ENCODE results near the gene MFN2.
A peak's percentile ranks its signal among the peaks of the same experiment; 100 is the strongest.
"Not testable (repeated sequence)": the region's sequence is repeated elsewhere in the genome, so short reads cannot be mapped to it uniquely, and the experiment has no call there.

MFN2 gene

DNA sequence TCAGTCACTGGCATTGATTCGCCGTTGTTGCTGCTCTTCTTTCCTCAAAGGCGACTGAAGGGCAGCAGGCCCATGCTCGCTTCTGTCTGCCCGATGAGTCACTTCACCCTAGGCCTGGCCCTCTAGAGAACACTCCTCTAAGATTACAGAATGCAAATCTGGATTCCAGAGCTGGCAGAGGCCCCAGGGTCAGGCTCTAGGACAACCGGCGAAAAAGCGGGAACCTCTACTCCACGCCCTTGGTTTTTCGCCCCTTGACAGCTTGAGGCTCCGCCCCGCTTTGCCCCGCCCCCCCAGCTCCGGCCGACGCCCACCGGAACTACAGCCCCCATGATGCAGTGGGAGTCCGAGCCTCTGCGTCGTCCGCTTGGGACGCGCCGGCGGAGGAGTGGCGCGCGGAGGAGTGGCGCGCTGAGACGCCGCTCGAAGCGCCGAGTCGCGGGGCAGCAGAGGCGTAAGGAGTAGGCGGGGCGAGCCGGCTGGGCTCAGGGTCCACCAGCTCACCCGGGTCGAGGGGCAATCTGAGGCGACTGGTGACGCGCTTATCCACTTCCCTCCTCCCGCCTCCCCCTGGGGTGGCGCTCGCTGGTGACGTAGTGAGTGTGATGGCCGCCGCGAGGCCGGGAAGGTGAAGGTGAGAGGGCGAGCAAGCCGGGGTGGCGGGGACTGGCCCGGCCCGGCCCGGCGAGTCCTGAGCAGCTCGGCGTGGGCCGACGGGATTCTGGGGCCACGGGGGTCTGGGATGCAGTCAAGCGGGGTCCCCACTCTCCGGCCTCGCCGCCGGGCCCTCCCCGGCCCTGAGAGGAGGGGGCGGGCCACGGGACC, at the start of gene MFN2:
Gene MFN2 (plus strand): TSS at position 594 of the 825 bp plus-strand sequence. CDS start 8,725 bp downstream, outside the sequence.
- Histone ChIP-seq H3K4me3 (ENCODE audit: low read depth, low read length) (peak within 1 kb of the TSS; percentile 90), H3K27ac (ENCODE audit: low read depth, low read length) (peak within 1 kb of the TSS; percentile 84), H3K9ac (ENCODE audit: low read length) (peak within 1 kb of the TSS; percentile 91), H3K4me1 (ENCODE audit: control insufficient read depth, insufficient read depth, low read length) (peaks cover 6% of the 10 kb centered on the region; the same call in 1 of the 2 replicates), H3K36me3 (ENCODE audit: control insufficient read depth, insufficient read depth, low read length) (peaks cover 37% of the 10 kb centered on the region), H3K27me3 (ENCODE audit: control insufficient read depth, insufficient read depth, low read length) (no peaks in the 10 kb centered on the region), H3K9me3 (ENCODE audit: control insufficient read depth, insufficient read depth, low read depth, low read length) (no peaks in the 10 kb centered on the region)

GRCh38 chr1:11930571-11931445, 49.4 kb upstream of the MFN2 start:
- H3K9me3 ChIP-seq (ENCODE audit: control insufficient read depth, insufficient read depth, low read depth, low read length), result no peaks in the 10 kb centered on the region
- no peak overlapping the region for H3K4me3 ChIP-seq (ENCODE audit: low read depth, low read length)
- H3K9ac ChIP-seq (ENCODE audit: low read length), result peak overlapping the region; percentile 38
- no peaks in the 10 kb centered on the region for H3K27me3 ChIP-seq (ENCODE audit: control insufficient read depth, insufficient read depth, low read length)
- no peak overlapping the region; the same call in 1 of the 2 replicates for H3K27ac ChIP-seq (ENCODE audit: low read depth, low read length)
- H3K4me1 ChIP-seq (ENCODE audit: control insufficient read depth, insufficient read depth, low read length), result peaks cover 21% of the 10 kb centered on the region; the same call in 1 of the 2 replicates
- H3K36me3 ChIP-seq (ENCODE audit: control insufficient read depth, insufficient read depth, low read length), result no peaks in the 10 kb centered on the region

- Histone ChIP-seq H3K4me1 (ENCODE audit: control insufficient read depth, insufficient read depth, low read length) (peaks cover 21% of the 10 kb centered on the region; the same call in 1 of the 2 replicates), H3K9me3 (ENCODE audit: control insufficient read depth, insufficient read depth, low read depth, low read length) (no peaks in the 10 kb centered on the region), H3K4me3 (ENCODE audit: low read depth, low read length) (no peak overlapping the region), H3K9ac (ENCODE audit: low read length) (no peak overlapping the region), H3K27ac (ENCODE audit: low read depth, low read length) (no peak overlapping the region), H3K36me3 (ENCODE audit: control insufficient read depth, insufficient read depth, low read length) (no peaks in the 10 kb centered on the region), H3K27me3 (ENCODE audit: control insufficient read depth, insufficient read depth, low read length) (no peaks in the 10 kb centered on the region)
Measured at GRCh38 chr1:11931845-11932244, 48.4 kb upstream of the MFN2 start.

- Histone ChIP-seq H3K27me3 (ENCODE audit: control insufficient read depth, insufficient read depth, low read length) (no peaks in the 10 kb centered on the region), H3K27ac (ENCODE audit: low read depth, low read length) (peak within 1 kb of the TSS; percentile 75)
Measured at GRCh38 chr1:11934302-11935056, 45.8 kb upstream of the MFN2 start, which contains the start of gene PLOD1. PLOD1 (plus strand) TSS chr1:11934717; CDS start chr1:11934780, 63 bp downstream.

GRCh38 chr1:11935057-11935412, 45.2 kb upstream of the MFN2 start:
- Histone ChIP-seq H3K9me3 (ENCODE audit: control insufficient read depth, insufficient read depth, low read depth, low read length) (no peaks in the 10 kb centered on the region), H3K4me1 (ENCODE audit: control insufficient read depth, insufficient read depth, low read length) (peaks cover 25% of the 10 kb centered on the region; the same call in 1 of the 2 replicates), H3K36me3 (ENCODE audit: control insufficient read depth, insufficient read depth, low read length) (no peaks in the 10 kb centered on the region; the same call in 1 of the 2 replicates), H3K4me3 (ENCODE audit: low read depth, low read length) (peak overlapping the region; percentile 69), H3K27ac (ENCODE audit: low read depth, low read length) (no peak overlapping the region), H3K27me3 (ENCODE audit: control insufficient read depth, insufficient read depth, low read length) (no peaks in the 10 kb centered on the region), H3K9ac (ENCODE audit: low read length) (peak overlapping the region; percentile 86)

More at GRCh38 chr1:11934302-11935056, 45.8 kb upstream of the MFN2 start, which contains the start of gene PLOD1:
- no peaks in the 10 kb centered on the region for H3K9me3 ChIP-seq (ENCODE audit: control insufficient read depth, insufficient read depth, low read depth, low read length)
- H3K9ac ChIP-seq (ENCODE audit: low read length), result peak within 1 kb of the TSS; percentile 86
- H3K4me1 ChIP-seq (ENCODE audit: control insufficient read depth, insufficient read depth, low read length), result peaks cover 29% of the 10 kb centered on the region; the same call in 1 of the 2 replicates
- no peaks in the 10 kb centered on the region; the same call in 1 of the 2 replicates for H3K36me3 ChIP-seq (ENCODE audit: control insufficient read depth, insufficient read depth, low read length)
- H3K4me3 ChIP-seq (ENCODE audit: low read depth, low read length), result peak within 1 kb of the TSS; percentile 69

DNA sequence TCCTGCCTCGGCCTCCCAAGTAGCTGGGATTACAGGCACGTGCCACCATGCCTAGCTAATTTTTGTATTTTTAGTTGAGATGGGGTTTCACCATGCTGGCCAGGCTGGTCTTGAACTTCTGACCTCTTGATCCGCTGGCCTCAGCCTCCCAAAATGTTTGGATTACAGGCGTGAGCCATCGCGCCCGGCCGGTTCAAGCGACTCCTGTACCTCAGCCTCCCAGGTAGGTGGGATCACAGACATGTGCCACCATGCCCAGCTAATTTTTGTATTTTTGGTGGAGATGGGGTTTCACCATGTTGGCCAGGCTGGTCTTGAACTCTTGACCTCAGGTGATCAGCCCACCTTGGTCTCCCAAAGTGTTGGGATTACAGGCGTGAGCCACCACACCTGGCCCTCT, 44.5 kb upstream of the MFN2 start:
- not testable (repeated sequence) for H3K27ac ChIP-seq (ENCODE audit: low read depth, low read length); H3K4me3 ChIP-seq (ENCODE audit: low read depth, low read length); H3K27me3 ChIP-seq (ENCODE audit: control insufficient read depth, insufficient read depth, low read length); H3K9ac ChIP-seq (ENCODE audit: low read length); H3K36me3 ChIP-seq (ENCODE audit: control insufficient read depth, insufficient read depth, low read length); H3K9me3 ChIP-seq (ENCODE audit: control insufficient read depth, insufficient read depth, low read depth, low read length)
- peaks cover 23% of the 10 kb centered on the region; the same call in 1 of the 2 replicates for H3K4me1 ChIP-seq (ENCODE audit: control insufficient read depth, insufficient read depth, low read length)

GRCh38 chr1:11938722-11939526, 41.3 kb upstream of the MFN2 start:
- Histone ChIP-seq H3K4me1 (ENCODE audit: control insufficient read depth, insufficient read depth, low read length) (peaks cover 20% of the 10 kb centered on the region; the same call in 1 of the 2 replicates), H3K27me3 (ENCODE audit: control insufficient read depth, insufficient read depth, low read length) (no peaks in the 10 kb centered on the region), H3K9ac (ENCODE audit: low read length) (no peak overlapping the region), H3K36me3 (ENCODE audit: control insufficient read depth, insufficient read depth, low read length) (peaks cover 8% of the 10 kb centered on the region), H3K27ac (ENCODE audit: low read depth, low read length) (no peak overlapping the region), H3K9me3 (ENCODE audit: control insufficient read depth, insufficient read depth, low read depth, low read length) (no peaks in the 10 kb centered on the region), H3K4me3 (ENCODE audit: low read depth, low read length) (no peak overlapping the region)

DNA sequence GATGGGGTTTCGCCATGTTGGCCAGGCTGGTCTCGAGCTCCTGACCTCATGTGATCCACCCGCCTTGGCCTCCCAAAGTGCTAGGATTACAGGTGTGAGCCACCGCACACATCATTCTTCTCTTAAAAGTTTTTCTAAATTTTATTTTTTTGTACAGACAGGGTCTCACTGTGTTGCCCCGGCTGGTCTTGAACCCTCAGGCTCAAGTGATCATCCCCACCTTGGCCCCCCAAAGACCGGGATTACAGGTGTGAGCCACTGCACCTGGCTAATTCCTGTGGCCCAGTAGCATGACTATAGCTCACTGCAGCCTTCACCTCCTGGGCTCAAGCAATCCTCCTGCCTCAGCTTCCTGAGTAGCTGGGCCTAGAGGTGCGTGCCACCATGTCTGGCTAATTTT, 40.5 kb upstream of the MFN2 start:
- not testable (repeated sequence) for H3K9me3 ChIP-seq (ENCODE audit: control insufficient read depth, insufficient read depth, low read depth, low read length); H3K27ac ChIP-seq (ENCODE audit: low read depth, low read length); H3K9ac ChIP-seq (ENCODE audit: low read length); H3K36me3 ChIP-seq (ENCODE audit: control insufficient read depth, insufficient read depth, low read length); H3K4me3 ChIP-seq (ENCODE audit: low read depth, low read length); H3K27me3 ChIP-seq (ENCODE audit: control insufficient read depth, insufficient read depth, low read length)
- peaks cover 23% of the 10 kb centered on the region for H3K4me1 ChIP-seq (ENCODE audit: control insufficient read depth, insufficient read depth, low read length)

GRCh38 chr1:11940260-11940921, 39.9 kb upstream of the MFN2 start:
- Histone ChIP-seq H3K27ac (ENCODE audit: low read depth, low read length) (no peak overlapping the region), H3K9ac (ENCODE audit: low read length) (no peak overlapping the region), H3K9me3 (ENCODE audit: control insufficient read depth, insufficient read depth, low read depth, low read length) (no peaks in the 10 kb centered on the region), H3K4me1 (ENCODE audit: control insufficient read depth, insufficient read depth, low read length) (peaks cover 19% of the 10 kb centered on the region), H3K27me3 (ENCODE audit: control insufficient read depth, insufficient read depth, low read length) (no peaks in the 10 kb centered on the region), H3K36me3 (ENCODE audit: control insufficient read depth, insufficient read depth, low read length) (peaks cover 8% of the 10 kb centered on the region), H3K4me3 (ENCODE audit: low read depth, low read length) (no peak overlapping the region)
